Suppressor macrophage treated with lipopolysaccharide for 1 hour (primary cell): ENCODE results near the gene MMP17.

Experiments
- DNase-seq, 3 donors: peaks; one replicate each; pipeline ENCODE4 v3.0.0-alpha.2; 2020 to 2022

The MMP17 gene

GRCh38 chr12:131827961-131828534 lies at the start of gene MMP17:
Gene MMP17, plus strand, starts transcription at chr12:131828393. Its CDS starts 102 bp downstream, at chr12:131828495.
- DNase-seq, result peak; percentile 79 to 90 (median 81)

GRCh38 chr12:131779027-131779426 lies 49.2 kb upstream of the MMP17 start:
- no peak for DNase-seq

GRCh38 chr12:131782061-131782460 lies 46.1 kb upstream of the MMP17 start:
- no peak for DNase-seq

- DNase-seq, result peak; percentile 56 to 73 (median 57)
These were observed 44.2 kb upstream of the MMP17 start for GRCh38 chr12:131783915-131784541.

- DNase-seq, result no peak
These were observed 43.1 kb upstream of the MMP17 start for GRCh38 chr12:131784909-131785762.

GRCh38 chr12:131785763-131786330 lies 42.3 kb upstream of the MMP17 start:
- no peak for DNase-seq

- DNase-seq, result no peak
These were observed 41.9 kb upstream of the MMP17 start for GRCh38 chr12:131786331-131786730.

GRCh38 chr12:131787143-131787660 lies 41.0 kb upstream of the MMP17 start:
- no peak for DNase-seq

- no peak for DNase-seq
These were observed 40.1 kb upstream of the MMP17 start for GRCh38 chr12:131788070-131788469.

- no peak for DNase-seq
These were observed 38.6 kb upstream of the MMP17 start for GRCh38 chr12:131789638-131790037.

- DNase-seq, result no peak
These were observed 34.8 kb upstream of the MMP17 start for GRCh38 chr12:131793243-131794022.

GRCh38 chr12:131794061-131794460 lies 34.1 kb upstream of the MMP17 start:
- DNase-seq, result no peak

- DNase-seq, result no peak
These were observed 33.6 kb upstream of the MMP17 start for GRCh38 chr12:131794573-131794972.

- DNase-seq, result no peak
These were observed 33.1 kb upstream of the MMP17 start for GRCh38 chr12:131795064-131795463.

- no peak for DNase-seq
These were observed 32.3 kb upstream of the MMP17 start for GRCh38 chr12:131795690-131796410.

GRCh38 chr12:131796411-131796736 lies 31.8 kb upstream of the MMP17 start:
- no peak for DNase-seq

GRCh38 chr12:131796754-131797587 lies 31.2 kb upstream of the MMP17 start:
- DNase-seq, result no peak

GRCh38 chr12:131797588-131797934 lies 30.6 kb upstream of the MMP17 start:
- DNase-seq, result no peak

- no peak for DNase-seq
These were observed 29.0 kb upstream of the MMP17 start for GRCh38 chr12:131799195-131799594.

GRCh38 chr12:131799828-131800593 lies 28.2 kb upstream of the MMP17 start:
- no peak for DNase-seq
